Vagina (tissue), 2 donors: ENCODE measurements around the gene EIF2B2. TPM values are rescaled to one million over a fixed set of nuclear protein-coding genes. Genes with fewer than 3 reads are reported as not detected.
A peak's percentile ranks its signal among the peaks of the same experiment; 100 is the strongest.

Experiments
- DNase-seq, 2 donors: peaks; one replicate each; pipeline ENCODE4 v3.0.0-alpha.2; 2017; ENCODE audit errors: extremely low spot score in 2 of 2
- H3K27ac ChIP-seq: fragments of 200-600 bp; sonication (generic); one replicate; pipeline ENCODE4 v1.5.1; 2019
- H3K27me3 ChIP-seq: fragments of 200-600 bp; sonication (generic); one replicate; pipeline ENCODE4 v1.5.1; 2019
- H3K36me3 ChIP-seq, 2 donors: fragments of 200-600 bp; sonication (generic); one replicate each; pipeline ENCODE4 v1.5.1; 2017 to 2019
- H3K4me1 ChIP-seq: fragments of 200-600 bp; sonication (generic); one replicate; pipeline ENCODE4 v1.5.1; 2019
- H3K4me3 ChIP-seq, 2 donors: fragments of 200-600 bp; sonication (generic); 1 replicate in 1 of 2; 2 replicates in 1 of 2; pipeline ENCODE4 v1.5.1; 2016 to 2019
- H3K9me3 ChIP-seq: fragments of 200-600 bp; sonication (generic); one replicate; pipeline ENCODE4 v1.5.1; 2019
- POLR2A ChIP-seq, 2 donors: fragments of 450-650 bp; IDR thresholded peaks; one replicate each; pipeline ENCODE4 v1.6.1; 2017; ENCODE audit warnings: antibody characterized with exemption in 2 of 2, mild to moderate bottlenecking in 2 of 2, moderate library complexity in 2 of 2
- POLR2AphosphoS5 ChIP-seq, 2 donors: sonication (generic); formaldehyde crosslinking; IDR thresholded peaks; one replicate each; pipeline ENCODE4 v1.9.0; 2017; ENCODE audit warnings: antibody characterized with exemption in 2 of 2, mild to moderate bottlenecking in 2 of 2, low read depth in 1 of 2; ENCODE audit not compliant: insufficient read depth in 1 of 2
- intact Hi-C: fragments of 100-400 bp; cut with DNase I; formaldehyde crosslinking; loops from one replicate; pipeline ENCODE4 v1.15.1; 2023
- total RNA-seq: library from RNA; depleted of rRNA; stranded (reverse); fragments of >200 nt; gene quantifications from one replicate; pipeline ENCODE4 v1.2.3, GENCODE V29; 2016
- TF ChIP-seq, protein P1 (sequence below), 3 experiments: fragments of 450-650 bp in 2 of 3; fragments of 200-600 bp in 1 of 3; sonication (generic) in 1 of 3; IDR thresholded peaks; one replicate each; pipeline ENCODE4 v1.5.1; 2017 to 2019; ENCODE audit warnings: antibody characterized with exemption in 3 of 3, mild to moderate bottlenecking in 2 of 3, moderate library complexity in 2 of 3

The EIF2B2 gene
- total RNA-seq, 1 donor from 2014 or later = 22.8 TPM

DNA sequence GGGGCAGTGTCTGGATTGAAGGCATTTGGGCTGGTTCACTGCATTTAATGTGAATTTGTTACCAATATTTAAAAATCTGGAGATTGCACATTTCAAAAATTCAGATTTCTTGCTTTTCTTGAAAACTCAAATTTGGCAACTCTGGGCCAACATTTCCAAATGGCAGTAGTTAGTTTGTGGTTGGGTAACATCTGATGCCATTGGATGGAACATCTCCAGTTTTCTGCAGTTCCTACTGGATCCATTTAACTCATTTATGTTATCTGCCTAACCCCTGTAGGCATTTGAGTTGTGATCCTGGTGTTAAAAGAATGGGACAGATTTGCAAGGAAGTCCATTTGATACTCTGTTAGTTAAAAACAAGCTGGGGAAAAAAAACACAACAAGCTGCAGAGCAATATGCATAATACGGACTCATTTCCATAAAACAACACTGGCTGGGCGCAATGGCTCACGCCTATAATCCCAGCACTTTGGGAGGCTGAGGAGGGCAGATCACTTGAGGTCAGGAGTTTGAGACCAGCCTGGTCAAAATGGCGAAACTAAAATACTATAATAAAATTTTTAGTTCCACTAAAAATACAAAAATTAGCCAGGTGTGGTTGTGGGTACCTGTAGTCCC lies 7.9 kb downstream of the EIF2B2 start:
- Histone ChIP-seq H3K27ac (peak overlapping the region; percentile 60), H3K9me3 (no peaks in the 10 kb centered on the region), H3K4me1 (peaks cover 9% of the 10 kb centered on the region), H3K4me3 (no peak overlapping the region), H3K27me3 (no peaks in the 10 kb centered on the region), H3K36me3 (peaks cover 0 to 50% of the 10 kb centered on the region in 2 donors)
- no peak for TF ChIP-seq POLR2AphosphoS5 (IDR thresholded peaks at IDR 0.05; ENCODE audit: insufficient read depth in 1 of 2, low read depth in 1 of 2)
- TF ChIP-seq, protein P1, sequence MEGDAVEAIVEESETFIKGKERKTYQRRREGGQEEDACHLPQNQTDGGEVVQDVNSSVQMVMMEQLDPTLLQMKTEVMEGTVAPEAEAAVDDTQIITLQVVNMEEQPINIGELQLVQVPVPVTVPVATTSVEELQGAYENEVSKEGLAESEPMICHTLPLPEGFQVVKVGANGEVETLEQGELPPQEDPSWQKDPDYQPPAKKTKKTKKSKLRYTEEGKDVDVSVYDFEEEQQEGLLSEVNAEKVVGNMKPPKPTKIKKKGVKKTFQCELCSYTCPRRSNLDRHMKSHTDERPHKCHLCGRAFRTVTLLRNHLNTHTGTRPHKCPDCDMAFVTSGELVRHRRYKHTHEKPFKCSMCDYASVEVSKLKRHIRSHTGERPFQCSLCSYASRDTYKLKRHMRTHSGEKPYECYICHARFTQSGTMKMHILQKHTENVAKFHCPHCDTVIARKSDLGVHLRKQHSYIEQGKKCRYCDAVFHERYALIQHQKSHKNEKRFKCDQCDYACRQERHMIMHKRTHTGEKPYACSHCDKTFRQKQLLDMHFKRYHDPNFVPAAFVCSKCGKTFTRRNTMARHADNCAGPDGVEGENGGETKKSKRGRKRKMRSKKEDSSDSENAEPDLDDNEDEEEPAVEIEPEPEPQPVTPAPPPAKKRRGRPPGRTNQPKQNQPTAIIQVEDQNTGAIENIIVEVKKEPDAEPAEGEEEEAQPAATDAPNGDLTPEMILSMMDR (IDR thresholded peaks at IDR 0.05) = no peak
- no peak for TF ChIP-seq POLR2A (IDR thresholded peaks at IDR 0.05)
- intact Hi-C loops = loop anchor here (5.0 kb wide), 1 partner anchor 37 kb away; no protein-coding TSS in a partner anchor
- DNase-seq = no peak

DNA sequence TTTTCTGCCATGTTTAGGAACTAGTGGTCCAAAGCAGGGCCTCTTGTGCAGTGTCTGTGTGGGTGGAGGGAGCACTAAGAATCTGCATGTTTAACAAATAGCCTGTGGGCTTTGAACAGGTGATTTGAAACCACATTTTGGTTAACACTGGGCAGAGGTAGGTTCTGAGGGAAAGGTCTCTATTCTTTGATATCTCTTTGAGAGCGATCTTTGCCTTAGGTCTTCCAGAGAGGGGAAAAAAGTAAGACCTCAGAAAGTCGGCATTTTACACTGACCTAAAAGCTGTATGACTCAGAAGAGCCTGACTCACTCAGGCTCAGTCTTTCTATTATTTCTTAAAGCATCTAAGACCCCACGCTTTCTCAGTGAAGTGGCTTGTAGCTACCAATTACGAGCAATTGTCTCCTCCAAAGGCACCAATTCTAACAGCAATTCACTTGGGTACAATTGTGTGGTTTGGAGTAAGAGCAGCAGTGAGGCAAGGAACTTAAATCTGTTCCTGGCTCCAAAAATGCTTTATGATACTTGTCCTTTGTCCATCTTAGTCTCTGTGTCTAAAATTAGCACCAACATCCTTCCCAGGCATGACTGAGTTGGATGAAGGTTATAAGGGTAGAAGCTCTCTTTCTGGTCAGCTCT lies 8.8 kb downstream of the EIF2B2 start:
- H3K4me1 ChIP-seq = peaks cover 8% of the 10 kb centered on the region
- no peak overlapping the region for H3K4me3 ChIP-seq
- intact Hi-C loops = loop anchor here (5.0 kb wide), 1 partner anchor 36 kb away; no protein-coding TSS in a partner anchor
- peak overlapping the region; percentile 60 for H3K27ac ChIP-seq
- TF ChIP-seq, protein P1 (IDR thresholded peaks at IDR 0.05) = no peak
- no peak for TF ChIP-seq POLR2AphosphoS5 (IDR thresholded peaks at IDR 0.05; ENCODE audit: insufficient read depth in 1 of 2, low read depth in 1 of 2)
- no peak for TF ChIP-seq POLR2A (IDR thresholded peaks at IDR 0.05)
- no peak for DNase-seq
- H3K36me3 ChIP-seq = peaks cover 0 to 45% of the 10 kb centered on the region in 2 donors
- no peaks in the 10 kb centered on the region for H3K27me3 ChIP-seq
- no peaks in the 10 kb centered on the region for H3K9me3 ChIP-seq

GRCh38 chr14:75013290-75013689 lies 10.6 kb downstream of the EIF2B2 start:
- no peak for TF ChIP-seq POLR2A (IDR thresholded peaks at IDR 0.05)
- no peak for TF ChIP-seq POLR2AphosphoS5 (IDR thresholded peaks at IDR 0.05; ENCODE audit: insufficient read depth in 1 of 2, low read depth in 1 of 2)
- TF ChIP-seq, protein P1 (IDR thresholded peaks at IDR 0.05) = no peak
- no peaks in the 10 kb centered on the region for H3K9me3 ChIP-seq
- H3K4me3 ChIP-seq = no peak overlapping the region
- peaks cover 0 to 45% of the 10 kb centered on the region in 2 donors for H3K36me3 ChIP-seq
- intact Hi-C loops = loop anchor here (5.0 kb wide), 1 partner anchor 34 kb away; no protein-coding TSS in a partner anchor
- no peak overlapping the region for H3K27ac ChIP-seq
- peaks cover 8% of the 10 kb centered on the region for H3K4me1 ChIP-seq
- H3K27me3 ChIP-seq = no peaks in the 10 kb centered on the region
- DNase-seq = no peak

DNA sequence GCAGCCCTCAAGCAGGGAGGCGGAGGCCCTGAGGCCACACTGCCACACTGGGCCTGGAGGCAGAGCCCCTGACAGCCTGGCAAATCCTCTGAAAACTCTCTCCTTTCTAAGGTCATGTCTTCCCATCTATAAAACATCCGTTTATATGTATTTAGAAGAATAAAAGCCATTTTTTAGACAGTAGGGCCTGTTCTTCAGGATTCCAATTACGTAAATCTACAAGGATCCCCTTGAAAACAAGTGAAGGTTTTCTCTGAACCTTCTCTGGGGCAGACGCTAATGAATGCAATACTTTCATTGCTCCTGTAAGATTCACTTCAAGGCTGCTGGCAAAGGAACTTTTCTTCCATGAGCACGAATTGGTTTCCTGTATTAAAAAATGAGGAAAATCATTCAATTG lies 12.8 kb downstream of the EIF2B2 start:
- Histone ChIP-seq H3K36me3 (peaks cover 0 to 37% of the 10 kb centered on the region in 2 donors), H3K27ac (no peak overlapping the region)
- intact Hi-C loops = no loop called here

More for the DNA sequence above, 12.8 kb downstream of the EIF2B2 start:
- TF ChIP-seq, protein P1 (IDR thresholded peaks at IDR 0.05) = no peak
- TF ChIP-seq POLR2A (IDR thresholded peaks at IDR 0.05) (no peak), POLR2AphosphoS5 (IDR thresholded peaks at IDR 0.05; ENCODE audit: insufficient read depth in 1 of 2, low read depth in 1 of 2) (no peak)
- peaks cover 8% of the 10 kb centered on the region for H3K4me1 ChIP-seq
- H3K4me3 ChIP-seq = no peak overlapping the region
- no peak for DNase-seq
- H3K9me3 ChIP-seq = no peaks in the 10 kb centered on the region
- H3K27me3 ChIP-seq = no peaks in the 10 kb centered on the region
